Stimulated activated CD4-positive, alpha-beta T cell treated with anti-CD3 and anti-CD28 coated beads, Interleukin-2, amount 100 ng/mL, for 4 hours (primary cell): Measurements from ENCODE around the gene LBHD2.

Source experiments
- DNase-seq: peaks from one replicate; pipeline ENCODE4 v3.0.0-alpha.2; 2020; ENCODE audit warnings: low read depth

Gene LBHD2

GRCh38 chr14:103132381-103133209 is 48.6 kb downstream of the LBHD2 start:
- DNase-seq = no peak

GRCh38 chr14:103133210-103134140 is 49.5 kb downstream of the LBHD2 start:
- no peak for DNase-seq

DNA sequence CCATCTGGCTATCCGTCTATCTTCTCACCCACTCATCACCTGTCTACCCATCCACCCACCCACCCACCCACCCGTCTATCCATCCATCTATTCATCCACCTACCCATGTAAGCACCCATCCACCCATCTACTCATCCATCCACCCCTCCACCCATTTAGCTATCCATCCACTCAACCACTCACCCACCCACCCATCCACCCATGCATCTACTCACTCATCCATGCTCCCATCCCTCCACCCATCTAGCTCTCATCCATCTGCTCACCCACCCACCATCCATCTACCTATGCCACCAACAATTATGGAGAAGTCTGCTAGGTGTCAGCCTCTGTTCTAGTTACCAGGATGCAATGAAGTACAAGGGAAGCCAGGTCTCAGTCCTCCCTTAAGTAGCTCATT is 50.4 kb downstream of the LBHD2 start:
- DNase-seq = no peak

GRCh38 chr14:103134919-103135318 is 50.9 kb downstream of the LBHD2 start:
- no peak for DNase-seq

- no peak for DNase-seq
These were observed 51.6 kb downstream of the LBHD2 start for GRCh38 chr14:103135333-103136260.

GRCh38 chr14:103136388-103137271 is 52.6 kb downstream of the LBHD2 start:
- no peak for DNase-seq

DNA sequence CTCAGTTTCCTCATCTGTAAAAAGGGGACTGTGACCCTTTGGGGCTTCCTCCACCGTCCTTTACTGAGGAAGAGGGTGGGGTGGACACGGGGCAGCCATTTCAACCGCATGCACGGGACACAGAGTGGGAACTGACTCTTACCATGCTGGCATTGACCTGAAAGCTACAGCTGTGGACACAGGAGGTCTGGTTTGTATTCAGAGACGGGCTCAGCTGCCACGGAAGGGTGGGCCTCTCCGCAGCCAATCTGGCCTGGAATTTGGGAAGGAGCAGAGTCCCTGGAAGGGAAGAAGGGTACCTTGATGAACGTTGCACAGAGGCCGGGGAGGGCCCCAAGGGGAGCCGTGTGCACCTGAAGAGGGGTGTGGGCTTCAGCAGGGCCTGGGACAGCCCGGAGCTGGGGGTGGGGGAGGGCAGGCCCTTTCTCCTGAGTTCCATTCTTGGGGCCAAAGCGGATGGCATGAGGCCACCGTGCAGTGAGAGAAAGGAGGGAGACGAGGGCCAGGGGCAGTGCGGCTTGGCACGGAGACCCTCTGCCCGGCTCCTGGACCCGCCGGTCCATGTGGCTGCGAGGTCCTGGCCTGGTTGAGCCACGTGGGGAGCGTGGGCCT is 53.8 kb downstream of the LBHD2 start:
- DNase-seq = no peak

GRCh38 chr14:103138301-103139131 is 54.5 kb downstream of the LBHD2 start:
- no peak for DNase-seq

DNA sequence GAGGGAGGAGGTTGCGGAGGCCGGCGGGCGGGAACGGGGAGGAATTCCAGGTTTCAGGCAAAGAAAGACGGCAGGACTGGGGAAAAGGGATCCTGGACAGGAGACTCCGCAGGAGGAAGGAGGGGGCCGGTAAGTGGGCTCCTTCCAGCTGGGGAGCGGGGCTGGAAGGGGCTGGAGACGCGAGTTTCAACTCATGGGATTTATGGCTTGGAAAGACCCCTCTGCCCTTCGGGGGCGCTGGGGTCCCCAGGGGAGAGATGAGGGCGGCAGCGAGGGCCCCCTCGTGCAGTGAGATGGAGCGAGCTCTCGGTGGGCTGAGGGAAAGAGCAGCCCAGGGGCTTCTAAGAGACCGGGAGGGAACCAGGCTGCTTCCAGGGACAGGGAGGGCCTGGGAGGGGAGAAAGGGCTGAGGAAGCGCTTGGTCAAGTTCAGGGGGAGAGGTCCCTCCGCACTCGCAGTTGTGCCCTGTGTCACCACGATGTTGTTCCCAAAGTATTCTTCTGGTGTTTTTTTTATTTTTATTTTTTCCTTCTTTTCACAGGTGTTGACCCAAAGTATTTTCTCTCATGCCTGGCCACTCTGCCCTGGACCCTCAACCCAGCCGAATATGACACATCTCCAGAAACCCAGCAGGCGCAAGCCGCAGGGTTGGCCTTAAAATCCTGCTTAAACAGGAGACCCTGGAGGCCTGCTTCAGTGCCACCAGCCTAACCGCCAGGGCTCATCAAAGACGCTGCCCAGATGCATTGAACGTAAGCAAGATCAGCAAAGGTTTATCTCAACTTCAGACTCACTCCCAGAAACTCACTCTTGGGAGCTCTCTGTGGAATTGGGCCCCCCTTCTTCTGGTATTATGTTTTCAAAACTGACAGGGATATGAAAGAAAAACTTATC is 55.4 kb downstream of the LBHD2 start:
- no peak for DNase-seq
